Kidney epithelial cell (primary cell): ENCODE measurements around the gene CCDC197. TPM values are rescaled to one million over a fixed set of nuclear protein-coding genes. Genes with fewer than 3 reads are reported as not detected.

Source experiments
- DNase-seq: peaks from one replicate; pipeline ENCODE4 v3.0.0-alpha.2; 2010; ENCODE audit warnings: low read depth
- H3K27me3 ChIP-seq: 2 replicates; pipeline ENCODE4 v1.6.0; 2011; ENCODE audit warnings: low read length; ENCODE audit not compliant: control insufficient read depth, insufficient read depth
- H3K36me3 ChIP-seq: 2 replicates; pipeline ENCODE4 v1.5.1; 2011; ENCODE audit warnings: low read length; ENCODE audit not compliant: control insufficient read depth, insufficient read depth
- H3K4me3 ChIP-seq: 2 replicates; pipeline ENCODE4 v1.5.1; 2011; ENCODE audit warnings: low read depth, mild to moderate bottlenecking, control low read depth, low read length
- CTCF ChIP-seq: IDR thresholded peaks from 2 replicates; pipeline ENCODE4 v1.5.1; 2011; ENCODE audit warnings: mild to moderate bottlenecking, moderate library complexity, low read length, control low read depth, inconsistent platforms; ENCODE audit not compliant: insufficient read depth, poor library complexity, severe bottlenecking
- total RNA-seq: library from RNA; depleted of rRNA; stranded (reverse); fragments of >200 nt; gene quantifications from 2 replicates; pipeline ENCODE4 v1.2.3, GENCODE V29; 2015

The CCDC197 gene
- total RNA-seq, 1 donor from 2014 or later, result not detected

DNA sequence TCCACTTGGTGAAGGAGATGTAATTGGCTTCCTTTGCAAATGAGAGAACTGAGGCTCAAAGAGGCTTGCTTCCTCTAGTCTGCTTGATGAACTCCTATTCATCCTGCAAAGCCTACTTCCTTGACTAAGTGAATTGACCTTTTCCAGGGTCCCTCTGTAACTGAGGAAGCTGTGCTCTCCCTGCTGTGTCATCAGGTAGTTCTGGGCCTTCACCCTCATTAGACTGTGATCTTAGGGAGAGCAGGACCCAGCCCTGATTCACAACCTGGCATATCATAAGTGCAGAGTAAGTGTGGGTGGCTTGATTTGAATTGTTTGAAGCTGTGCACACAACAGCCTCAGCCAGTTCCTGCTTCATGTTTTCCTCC, 37.0 kb upstream of the CCDC197 start:
- DNase-seq, result no peak
- H3K27me3 ChIP-seq, result no peaks in the 10 kb centered on the region
- no peaks in the 10 kb centered on the region for H3K36me3 ChIP-seq
- no peak overlapping the region for H3K4me3 ChIP-seq
- TF ChIP-seq CTCF, result no peak

- no peaks in the 10 kb centered on the region for H3K36me3 ChIP-seq
- no peak for TF ChIP-seq CTCF
- H3K27me3 ChIP-seq, result no peaks in the 10 kb centered on the region
Measured at GRCh38 chr14:93960774-93961438, 36.2 kb upstream of the CCDC197 start.

GRCh38 chr14:93961620-93962019, 35.5 kb upstream of the CCDC197 start:
- no peak for TF ChIP-seq CTCF
- H3K4me3 ChIP-seq, result no peak overlapping the region
- no peak for DNase-seq

More at GRCh38 chr14:93960774-93961438, 36.2 kb upstream of the CCDC197 start:
- no peak for DNase-seq
- H3K4me3 ChIP-seq, result no peak overlapping the region

GRCh38 chr14:93962701-93963601, 34.1 kb upstream of the CCDC197 start:
- DNase-seq, result no peak
- no peak for TF ChIP-seq CTCF

More at GRCh38 chr14:93961620-93962019, 35.5 kb upstream of the CCDC197 start:
- Histone ChIP-seq H3K27me3 (no peaks in the 10 kb centered on the region), H3K36me3 (no peaks in the 10 kb centered on the region)

GRCh38 chr14:93963692-93964091, 33.4 kb upstream of the CCDC197 start:
- TF ChIP-seq CTCF, result no peak
- Histone ChIP-seq H3K4me3 (no peak overlapping the region), H3K36me3 (no peaks in the 10 kb centered on the region), H3K27me3 (no peaks in the 10 kb centered on the region)
- no peak for DNase-seq

More at GRCh38 chr14:93962701-93963601, 34.1 kb upstream of the CCDC197 start:
- H3K4me3 ChIP-seq, result no peak overlapping the region
- no peaks in the 10 kb centered on the region for H3K36me3 ChIP-seq
- no peaks in the 10 kb centered on the region for H3K27me3 ChIP-seq
